Retina (tissue), 1 donor: ENCODE measurements around the gene FMNL3.
A peak's percentile ranks its signal among the peaks of the same experiment; 100 is the strongest.
"Not testable (repeated sequence)": the region's sequence is repeated elsewhere in the genome, so short reads cannot be mapped to it uniquely, and the experiment has no call there.

Experiments used
- DNase-seq: peaks from one replicate; pipeline ENCODE4 v3.0.0-alpha.2; 2016

The FMNL3 gene

GRCh38 chr12:49626836-49627235, 80.4 kb downstream of the FMNL3 start:
- no peak for DNase-seq

GRCh38 chr12:49626169-49626835, 80.9 kb downstream of the FMNL3 start:
- no peak for DNase-seq

- DNase-seq, result no peak
Observed at GRCh38 chr12:49624921-49625577, 82.2 kb downstream of the FMNL3 start.

GRCh38 chr12:49623142-49623904, 83.9 kb downstream of the FMNL3 start, which contains the start of gene PRPF40B:
Gene PRPF40B, plus strand, starts transcription at chr12:49623561. Its CDS starts 30 bp downstream, at chr12:49623591.
- peak; percentile 85 for DNase-seq

- DNase-seq, result no peak
Observed at GRCh38 chr12:49622501-49623141, 84.6 kb downstream of the FMNL3 start.

GRCh38 chr12:49621651-49622500, 85.3 kb downstream of the FMNL3 start:
- no peak for DNase-seq

GRCh38 chr12:49619286-49619685, 87.9 kb downstream of the FMNL3 start:
- DNase-seq, result no peak

- no peak for DNase-seq
Observed at GRCh38 chr12:49618576-49618975, 88.6 kb downstream of the FMNL3 start.

GRCh38 chr12:49616533-49617219, 90.5 kb downstream of the FMNL3 start:
- no peak for DNase-seq

- no peak for DNase-seq
Observed at GRCh38 chr12:49615725-49616124, 91.5 kb downstream of the FMNL3 start.

- DNase-seq, result no peak
Observed at GRCh38 chr12:49612210-49612609, 95.0 kb downstream of the FMNL3 start.

- DNase-seq, result not testable (repeated sequence)
Observed at GRCh38 chr12:49610785-49611184, 96.4 kb downstream of the FMNL3 start.

- no peak for DNase-seq
Observed at GRCh38 chr12:49609875-49610154, 97.4 kb downstream of the FMNL3 start.

GRCh38 chr12:49609059-49609874, 97.9 kb downstream of the FMNL3 start:
- no peak for DNase-seq

GRCh38 chr12:49605539-49605938, 101.7 kb downstream of the FMNL3 start, which contains the start of gene FAM186B:
Gene FAM186B, minus strand, starts transcription at chr12:49605639. Its CDS starts 162 bp downstream, at chr12:49605477.
- DNase-seq, result not testable (repeated sequence)

- peak; percentile 15 for DNase-seq
Observed at GRCh38 chr12:49604856-49605255, 102.3 kb downstream of the FMNL3 start.

GRCh38 chr12:49603721-49604120, 103.5 kb downstream of the FMNL3 start:
- no peak for DNase-seq

GRCh38 chr12:49599961-49600360, 107.2 kb downstream of the FMNL3 start:
- no peak for DNase-seq

GRCh38 chr12:49598527-49598926, 108.7 kb downstream of the FMNL3 start:
- peak; percentile 44 for DNase-seq

GRCh38 chr12:49588721-49589516, 118.3 kb downstream of the FMNL3 start:
- no peak for DNase-seq
